Activated naive CD4-positive, alpha-beta T cell treated with anti-CD3 and anti-CD28 coated beads, Interleukin-2, amount 10 ng/mL, durations not matched to agents 7 days and 5 days (primary cell): ENCODE measurements around the gene ANKEF1.
A peak's percentile ranks its signal among the peaks of the same experiment; 100 is the strongest.
"Not testable (repeated sequence)": the region's sequence is repeated elsewhere in the genome, so short reads cannot be mapped to it uniquely, and the experiment has no call there.

Experiments
- CTCF ChIA-PET: fragments of 350-600 bp; sonication (Branson Sonifier 250); formaldehyde crosslinking; loops from one replicate; lab custom pipeline; 2021; ENCODE audit warnings: antibody characterized with exemption; lab: Charles Lee
- DNase-seq: peaks from one replicate; pipeline ENCODE4 v3.0.0-alpha.2; 2020
- H3K27ac Mint-ChIP-seq: one replicate; pipeline ENCODE4 v1.8.0; 2021; ENCODE audit warnings: mild to moderate bottlenecking, moderate library complexity, mixed read lengths
- H3K27me3 Mint-ChIP-seq: one replicate; pipeline ENCODE4 v1.8.0; 2021; ENCODE audit warnings: mild to moderate bottlenecking, mixed read lengths
- H3K36me3 Mint-ChIP-seq: one replicate; pipeline ENCODE4 v1.8.0; 2021; ENCODE audit warnings: mixed read lengths
- H3K4me1 Mint-ChIP-seq: one replicate; pipeline ENCODE4 v1.8.0; 2021; ENCODE audit warnings: mixed read lengths
- H3K4me3 Mint-ChIP-seq: one replicate; pipeline ENCODE4 v1.8.0; 2021; ENCODE audit warnings: mild to moderate bottlenecking, moderate library complexity, mixed read lengths
- H3K9me3 Mint-ChIP-seq: one replicate; pipeline ENCODE4 v1.8.0; 2021; ENCODE audit warnings: mixed read lengths

ANKEF1 gene

GRCh38 chr20:10007747-10008146 lies 27.0 kb upstream of the ANKEF1 start:
- H3K27me3 Mint-ChIP-seq = peaks cover 3% of the 10 kb centered on the region
- DNase-seq = no peak
- no peak overlapping the region for H3K27ac Mint-ChIP-seq
- no peaks in the 10 kb centered on the region for H3K36me3 Mint-ChIP-seq
- CTCF ChIA-PET = no interaction called here
- no peaks in the 10 kb centered on the region for H3K9me3 Mint-ChIP-seq
- H3K4me3 Mint-ChIP-seq = no peak overlapping the region
- no peaks in the 10 kb centered on the region for H3K4me1 Mint-ChIP-seq

GRCh38 chr20:10012464-10012863 lies 22.3 kb upstream of the ANKEF1 start:
- DNase-seq = no peak
- no peak overlapping the region for H3K27ac Mint-ChIP-seq
- H3K27me3 Mint-ChIP-seq = peaks cover 6% of the 10 kb centered on the region
- H3K4me1 Mint-ChIP-seq = no peaks in the 10 kb centered on the region
- CTCF ChIA-PET = no interaction called here
- no peaks in the 10 kb centered on the region for H3K36me3 Mint-ChIP-seq
- no peaks in the 10 kb centered on the region for H3K9me3 Mint-ChIP-seq
- H3K4me3 Mint-ChIP-seq = no peak overlapping the region

GRCh38 chr20:10014431-10014830 lies 20.4 kb upstream of the ANKEF1 start:
- Mint-ChIP-seq H3K27me3 (peaks cover 3% of the 10 kb centered on the region), H3K27ac (no peak overlapping the region), H3K9me3 (no peaks in the 10 kb centered on the region), H3K36me3 (no peaks in the 10 kb centered on the region), H3K4me1 (no peaks in the 10 kb centered on the region), H3K4me3 (no peak overlapping the region)
- CTCF ChIA-PET = no interaction called here
- no peak for DNase-seq

- H3K4me3 Mint-ChIP-seq = no peak overlapping the region
- no peak for DNase-seq
- CTCF ChIA-PET = no interaction called here
These were observed 13.8 kb upstream of the ANKEF1 start for GRCh38 chr20:10020937-10021336.

GRCh38 chr20:10022625-10023024 lies 12.2 kb upstream of the ANKEF1 start:
- peaks cover 3% of the 10 kb centered on the region for H3K4me1 Mint-ChIP-seq
- CTCF ChIA-PET = no interaction called here

More at GRCh38 chr20:10020937-10021336, 13.8 kb upstream of the ANKEF1 start:
- H3K9me3 Mint-ChIP-seq = no peaks in the 10 kb centered on the region
- peaks cover 11% of the 10 kb centered on the region for H3K27me3 Mint-ChIP-seq
- no peak overlapping the region for H3K27ac Mint-ChIP-seq
- no peaks in the 10 kb centered on the region for H3K36me3 Mint-ChIP-seq
- peaks cover 3% of the 10 kb centered on the region for H3K4me1 Mint-ChIP-seq

GRCh38 chr20:10023911-10024310 lies 10.9 kb upstream of the ANKEF1 start:
- DNase-seq = no peak
- Mint-ChIP-seq H3K36me3 (no peaks in the 10 kb centered on the region), H3K9me3 (no peaks in the 10 kb centered on the region), H3K27me3 (peaks cover 19% of the 10 kb centered on the region), H3K4me3 (no peak overlapping the region), H3K4me1 (peaks cover 3% of the 10 kb centered on the region), H3K27ac (no peak overlapping the region)
- CTCF ChIA-PET = no interaction called here

More at GRCh38 chr20:10022625-10023024, 12.2 kb upstream of the ANKEF1 start:
- no peak for DNase-seq
- Mint-ChIP-seq H3K27ac (no peak overlapping the region), H3K27me3 (peaks cover 17% of the 10 kb centered on the region), H3K9me3 (no peaks in the 10 kb centered on the region), H3K4me3 (no peak overlapping the region), H3K36me3 (no peaks in the 10 kb centered on the region)

- DNase-seq, H3K4me1 Mint-ChIP-seq, H3K27ac Mint-ChIP-seq, H3K4me3 Mint-ChIP-seq, CTCF ChIA-PET, H3K9me3 Mint-ChIP-seq, H3K36me3 Mint-ChIP-seq: not testable (repeated sequence)
- peaks cover 13% of the 10 kb centered on the region for H3K27me3 Mint-ChIP-seq
These were observed 3.2 kb upstream of the ANKEF1 start for GRCh38 chr20:10031451-10032215.

GRCh38 chr20:10032269-10032668 lies 2.5 kb upstream of the ANKEF1 start:
- H3K4me3 Mint-ChIP-seq, DNase-seq, H3K36me3 Mint-ChIP-seq, H3K9me3 Mint-ChIP-seq, H3K4me1 Mint-ChIP-seq, H3K27ac Mint-ChIP-seq, CTCF ChIA-PET: not testable (repeated sequence)
- peaks cover 13% of the 10 kb centered on the region for H3K27me3 Mint-ChIP-seq

- Mint-ChIP-seq H3K27ac (no peak overlapping the region), H3K9me3 (no peaks in the 10 kb centered on the region), H3K4me3 (no peak overlapping the region), H3K27me3 (peaks cover 9% of the 10 kb centered on the region), H3K36me3 (peaks cover 13% of the 10 kb centered on the region), H3K4me1 (peaks cover 8% of the 10 kb centered on the region)
- CTCF ChIA-PET = no interaction called here
- DNase-seq = no peak
These were observed 709 bp upstream of the ANKEF1 start for GRCh38 chr20:10033905-10034650.

- H3K27ac Mint-ChIP-seq, H3K4me1 Mint-ChIP-seq, DNase-seq, H3K4me3 Mint-ChIP-seq, H3K27me3 Mint-ChIP-seq, H3K9me3 Mint-ChIP-seq: not testable (repeated sequence)
- peaks cover 17% of the 10 kb centered on the region for H3K36me3 Mint-ChIP-seq
- CTCF ChIA-PET = interaction anchor here (1.1 kb wide), 1 partner anchor 10 kb away, joined by 3 read pairs; no protein-coding TSS in a partner anchor
These were observed 1.5 kb downstream of the ANKEF1 start for GRCh38 chr20:10036321-10036720.

- Mint-ChIP-seq H3K36me3 (peaks cover 20% of the 10 kb centered on the region), H3K27me3 (no peaks in the 10 kb centered on the region), H3K27ac (no peak overlapping the region), H3K4me1 (peaks cover 22% of the 10 kb centered on the region), H3K4me3 (no peak overlapping the region), H3K9me3 (no peaks in the 10 kb centered on the region)
- DNase-seq = no peak
- CTCF ChIA-PET = no interaction called here
These were observed 5.5 kb downstream of the ANKEF1 start for GRCh38 chr20:10040070-10040975.

- Mint-ChIP-seq H3K4me1 (peaks cover 16% of the 10 kb centered on the region), H3K27ac (peak overlapping the region; percentile 47), H3K36me3 (peaks cover 12% of the 10 kb centered on the region), H3K4me3 (no peak overlapping the region), H3K27me3 (no peaks in the 10 kb centered on the region), H3K9me3 (no peaks in the 10 kb centered on the region)
- DNase-seq = no peak
- CTCF ChIA-PET = no interaction called here
These were observed 7.3 kb downstream of the ANKEF1 start for GRCh38 chr20:10042086-10042485.

- no peak overlapping the region for H3K4me3 Mint-ChIP-seq
- H3K4me1 Mint-ChIP-seq = peaks cover 7% of the 10 kb centered on the region
- H3K27me3 Mint-ChIP-seq = no peaks in the 10 kb centered on the region
- H3K36me3 Mint-ChIP-seq = peaks cover 3% of the 10 kb centered on the region
- no peak overlapping the region for H3K27ac Mint-ChIP-seq
- CTCF ChIA-PET = no interaction called here
- no peaks in the 10 kb centered on the region for H3K9me3 Mint-ChIP-seq
- DNase-seq = no peak
These were observed 12.6 kb downstream of the ANKEF1 start for GRCh38 chr20:10047427-10047826.

- Mint-ChIP-seq H3K9me3 (no peaks in the 10 kb centered on the region), H3K4me1 (peaks cover 10% of the 10 kb centered on the region), H3K27ac (no peak overlapping the region), H3K36me3 (peaks cover 11% of the 10 kb centered on the region), H3K27me3 (no peaks in the 10 kb centered on the region), H3K4me3 (no peak overlapping the region)
- DNase-seq = no peak
- CTCF ChIA-PET = no interaction called here
These were observed 16.4 kb downstream of the ANKEF1 start for GRCh38 chr20:10051185-10051584.
